SH-SY5Y (cell line): ENCODE data around the gene NBAS.

ENCODE experiments used
- GATA2 ChIP-seq: IDR thresholded peaks from 2 replicates; pipeline ENCODE4 v1.6.1; 2011; ENCODE audit warnings: mild to moderate bottlenecking, low read depth, low read length
- GATA3 ChIP-seq: IDR thresholded peaks from 2 replicates; pipeline ENCODE4 v1.6.1; 2011; ENCODE audit warnings: low read depth, mild to moderate bottlenecking, low read length, moderate library complexity

GRCh38 chr2:15152382-15152781 is 408.8 kb downstream of the NBAS start:
- no peak for TF ChIP-seq GATA2
- no peak for TF ChIP-seq GATA3
